Astrocyte (in vitro differentiated cells and primary cell): ENCODE results near the gene NUP153.

Experiments
- CTCF ChIP-seq: IDR thresholded peaks from 2 replicates; pipeline ENCODE4 v1.5.1; 2011; ENCODE audit warnings: low read depth, mild to moderate bottlenecking, inconsistent platforms, low read length, moderate library complexity; ENCODE audit not compliant: insufficient read depth
- EZH2 ChIP-seq: IDR thresholded peaks from 2 replicates; pipeline ENCODE4 v1.6.1; 2012; ENCODE audit warnings: mild to moderate bottlenecking, low read length, inconsistent platforms; ENCODE audit not compliant: insufficient read depth

- TF ChIP-seq EZH2 (no peak), CTCF (no peak)
These were observed 120.8 kb downstream of the NUP153 start for GRCh38 chr6:17585766-17586490.
